Esophagus muscularis mucosa (tissue), 4 donors: ENCODE measurements around the gene SAP130.

ENCODE experiments used
- EP300 ChIP-seq: sonication (generic); formaldehyde crosslinking; IDR thresholded peaks from one replicate; pipeline ENCODE4 v1.6.1; 2017; ENCODE audit warnings: antibody characterized with exemption
- POLR2A ChIP-seq: fragments of 450-650 bp; IDR thresholded peaks from one replicate; pipeline ENCODE4 v1.6.1; 2017; ENCODE audit warnings: antibody characterized with exemption, moderate library complexity, mild to moderate bottlenecking, low read depth
- POLR2AphosphoS5 ChIP-seq, 2 donors: sonication (generic); formaldehyde crosslinking; IDR thresholded peaks; one replicate each; pipeline ENCODE4 v1.6.1; 2017; ENCODE audit warnings: antibody characterized with exemption in 2 of 2
- TF ChIP-seq, protein P1 (sequence below), 3 experiments: fragments of 200-600 bp in 2 of 3; fragments of 450-650 bp in 1 of 3; sonication (generic) in 2 of 3; IDR thresholded peaks; one replicate each; pipeline ENCODE4 v1.5.1; 2017 to 2019; ENCODE audit warnings: antibody characterized with exemption in 3 of 3, mild to moderate bottlenecking in 2 of 3, moderate library complexity in 1 of 3

DNA sequence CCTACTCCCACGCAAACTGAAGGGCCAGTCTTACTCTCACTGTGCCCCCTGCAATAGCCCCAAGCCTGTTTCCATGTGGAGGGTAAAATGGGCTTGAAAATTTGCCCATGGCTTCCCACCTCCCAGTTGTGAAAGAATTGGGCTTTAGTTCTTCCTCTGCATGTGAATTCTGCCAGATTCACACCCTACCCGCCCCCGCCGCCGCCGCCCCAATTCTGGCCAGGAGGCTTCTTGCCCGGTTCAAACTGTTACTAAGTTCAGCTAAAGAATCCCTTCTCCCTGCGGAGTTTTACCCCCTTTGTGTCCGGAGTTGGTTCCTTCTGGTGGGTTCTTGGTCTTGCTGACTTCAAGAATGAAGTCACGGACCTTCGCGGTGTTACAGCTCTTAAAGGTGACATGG, 25.5 kb upstream of the SAP130 start:
- TF ChIP-seq POLR2AphosphoS5 (IDR thresholded peaks at IDR 0.05), result no peak
- TF ChIP-seq, protein P1, sequence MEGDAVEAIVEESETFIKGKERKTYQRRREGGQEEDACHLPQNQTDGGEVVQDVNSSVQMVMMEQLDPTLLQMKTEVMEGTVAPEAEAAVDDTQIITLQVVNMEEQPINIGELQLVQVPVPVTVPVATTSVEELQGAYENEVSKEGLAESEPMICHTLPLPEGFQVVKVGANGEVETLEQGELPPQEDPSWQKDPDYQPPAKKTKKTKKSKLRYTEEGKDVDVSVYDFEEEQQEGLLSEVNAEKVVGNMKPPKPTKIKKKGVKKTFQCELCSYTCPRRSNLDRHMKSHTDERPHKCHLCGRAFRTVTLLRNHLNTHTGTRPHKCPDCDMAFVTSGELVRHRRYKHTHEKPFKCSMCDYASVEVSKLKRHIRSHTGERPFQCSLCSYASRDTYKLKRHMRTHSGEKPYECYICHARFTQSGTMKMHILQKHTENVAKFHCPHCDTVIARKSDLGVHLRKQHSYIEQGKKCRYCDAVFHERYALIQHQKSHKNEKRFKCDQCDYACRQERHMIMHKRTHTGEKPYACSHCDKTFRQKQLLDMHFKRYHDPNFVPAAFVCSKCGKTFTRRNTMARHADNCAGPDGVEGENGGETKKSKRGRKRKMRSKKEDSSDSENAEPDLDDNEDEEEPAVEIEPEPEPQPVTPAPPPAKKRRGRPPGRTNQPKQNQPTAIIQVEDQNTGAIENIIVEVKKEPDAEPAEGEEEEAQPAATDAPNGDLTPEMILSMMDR (IDR thresholded peaks at IDR 0.05), result no peak
- TF ChIP-seq POLR2A, result no peak
- no peak for TF ChIP-seq EP300
